Left lobe of liver (tissue), 2 donors: ENCODE data around the gene CA10. TPM values are rescaled to one million over a fixed set of nuclear protein-coding genes. Genes with fewer than 3 reads are reported as not detected.

Experiments used
- ATAC-seq: fragments of 200-7000 bp; cut with Tn5 transposase; one replicate; pipeline ENCODE4 v1.9.1; 2020; ENCODE audit warnings: mild to moderate bottlenecking, moderate library complexity
- DNase-seq: peaks from one replicate; pipeline ENCODE4 v3.0.0-alpha.2; 2020; ENCODE audit warnings: low spot score
- total RNA-seq: library from RNA; stranded (reverse); gene quantifications from one replicate; pipeline ENCODE4 v1.2.1, GENCODE V29; 2021
- donor health status: DM: no; HTN: no; CAD: no; lungs with moderate emphysema.
- donor health status: DM: no; HTN: yes; CAD: no.

CA10 gene
- not detected for total RNA-seq

- no peak for DNase-seq
These were observed at the start of gene CA10 for GRCh38 chr17:52158450-52159042. TSS of gene CA10 (minus strand) at chr17:52158714.

DNA sequence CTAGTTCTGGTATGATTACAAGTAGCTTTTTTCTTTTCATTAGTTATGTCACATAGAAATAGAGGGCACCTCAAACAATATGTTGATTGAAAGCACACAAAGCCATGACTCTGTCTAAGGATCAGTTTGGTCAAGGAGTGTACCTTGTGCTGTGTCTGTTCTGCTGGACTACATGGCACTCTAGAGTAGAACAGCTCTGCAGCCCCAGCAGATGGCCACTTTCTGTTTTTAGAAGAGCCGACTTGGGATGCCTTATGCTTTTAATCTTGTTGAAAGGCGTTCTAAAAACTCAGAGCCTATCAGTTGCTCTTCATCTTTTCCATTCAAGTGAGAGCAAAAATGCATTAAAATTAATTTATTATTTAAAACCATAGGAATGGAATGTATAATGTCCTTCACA lies 49.3 kb upstream of the CA10 start:
- ATAC-seq: no peak

More at GRCh38 chr17:52158450-52159042, at the start of gene CA10:
- no peak for ATAC-seq

DNA sequence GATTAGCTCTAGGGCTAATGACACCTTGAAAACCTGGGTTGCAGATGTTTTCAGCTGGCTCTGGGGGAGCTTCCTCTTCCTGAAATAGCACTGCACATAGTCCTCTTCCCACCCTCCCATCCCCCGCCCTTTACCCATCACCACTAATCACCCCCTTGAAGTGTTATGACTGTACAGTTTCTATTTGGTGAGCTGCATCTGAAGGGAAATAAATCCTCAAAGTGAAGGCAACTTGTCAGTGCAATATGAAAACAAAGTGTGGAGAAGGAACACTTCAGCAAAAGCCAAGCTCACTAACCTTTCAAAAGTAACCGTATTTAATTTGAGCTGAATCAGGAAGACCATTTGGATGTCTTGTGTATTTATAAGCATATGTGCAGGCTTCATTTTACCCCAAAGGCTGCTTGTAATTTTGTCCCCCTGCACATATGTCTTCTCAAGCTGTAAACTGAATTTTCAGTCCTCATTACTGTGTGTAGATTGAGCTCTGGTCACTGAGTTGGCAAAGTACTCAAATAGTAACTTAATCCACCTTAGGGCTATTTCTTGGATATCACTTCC lies 44.1 kb upstream of the CA10 start:
- ATAC-seq (no peak), DNase-seq (no peak)

More for the DNA sequence above, 49.3 kb upstream of the CA10 start:
- DNase-seq: no peak

- ATAC-seq (no peak), DNase-seq (no peak)
These were observed 43.4 kb upstream of the CA10 start for GRCh38 chr17:52201767-52202519.

DNA sequence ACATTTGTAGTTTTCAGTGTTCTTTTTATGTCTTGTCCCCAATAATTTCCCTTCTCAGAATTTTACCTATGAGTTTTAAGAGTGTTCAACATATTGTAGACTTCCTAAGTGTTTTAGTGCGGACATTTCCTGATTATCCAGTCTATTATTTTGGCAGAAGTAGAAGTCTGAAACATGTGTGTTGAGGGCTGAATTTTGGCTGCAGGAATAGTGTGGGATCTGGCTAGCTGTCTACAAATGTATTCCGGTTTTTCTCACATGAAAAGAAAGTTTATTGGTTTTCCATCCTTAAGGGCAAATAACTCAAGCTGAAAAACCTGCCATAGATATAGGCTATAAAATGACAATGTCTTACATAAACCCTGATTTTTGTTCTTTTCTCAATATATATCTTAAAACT lies 33.0 kb upstream of the CA10 start:
- no peak for ATAC-seq
- no peak for DNase-seq

- no peak for DNase-seq
- ATAC-seq: no peak
These were observed 23.3 kb upstream of the CA10 start for GRCh38 chr17:52181782-52182181.

- DNase-seq: no peak
- no peak for ATAC-seq
These were observed 19.5 kb upstream of the CA10 start for GRCh38 chr17:52178012-52178411.

DNA sequence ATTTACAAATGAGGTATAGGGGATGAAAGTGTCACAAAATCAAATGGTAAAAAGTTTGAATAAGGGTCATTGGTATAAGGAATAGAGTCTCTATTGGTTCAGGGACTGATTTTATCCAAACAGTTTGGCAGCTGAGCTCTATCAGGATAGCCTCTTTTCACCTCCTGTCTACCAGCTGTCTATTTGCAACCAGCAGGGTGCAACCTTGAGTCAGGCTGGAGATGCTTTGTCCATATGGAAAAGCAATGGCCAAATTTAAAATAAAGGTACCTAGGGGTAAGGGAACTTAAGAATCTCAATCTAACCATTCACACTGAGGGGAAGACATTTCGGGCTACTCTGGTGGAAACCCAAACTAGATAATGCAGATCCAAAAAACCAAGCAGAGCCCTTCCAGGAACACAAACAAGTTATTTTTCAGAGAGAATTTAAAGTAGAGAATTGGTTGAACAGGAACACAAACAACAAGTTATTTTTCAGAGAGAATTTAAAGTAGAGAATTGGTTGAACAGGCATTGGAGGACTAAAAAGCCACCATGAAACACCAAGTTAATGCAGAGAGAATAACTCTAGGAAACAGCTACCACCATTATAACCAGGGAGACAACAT lies 12.6 kb upstream of the CA10 start:
- ATAC-seq (peak; percentile 96), DNase-seq (peak; percentile 54)

DNA sequence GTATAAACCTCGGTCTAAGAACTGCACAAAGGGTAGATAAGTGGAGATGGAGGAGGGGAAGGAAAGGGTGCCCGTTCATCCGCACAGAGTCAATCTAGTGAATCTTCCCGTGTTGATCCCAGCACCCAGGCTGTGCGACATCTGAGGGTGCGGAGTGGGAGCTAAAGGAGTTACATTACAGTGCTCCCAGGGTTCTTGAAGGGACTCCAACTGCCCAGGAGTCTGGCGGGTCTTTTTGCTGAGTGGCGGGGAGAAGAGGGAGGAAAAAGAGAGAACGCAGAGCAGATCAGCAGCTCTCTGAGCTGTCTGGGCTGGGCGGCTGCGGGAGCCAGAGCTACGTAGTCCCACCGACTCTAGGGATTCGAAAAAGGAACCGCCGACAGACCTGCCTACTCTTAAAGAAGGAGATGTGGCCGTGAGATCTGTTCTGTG lies 1.6 kb upstream of the CA10 start:
- no peak for DNase-seq
- no peak for ATAC-seq

- no peak for ATAC-seq
- no peak for DNase-seq
These were observed 977 bp upstream of the CA10 start for GRCh38 chr17:52159246-52160135.

GRCh38 chr17:52157603-52158449 lies 688 bp downstream of the CA10 start:
- no peak for ATAC-seq
- DNase-seq: no peak

DNA sequence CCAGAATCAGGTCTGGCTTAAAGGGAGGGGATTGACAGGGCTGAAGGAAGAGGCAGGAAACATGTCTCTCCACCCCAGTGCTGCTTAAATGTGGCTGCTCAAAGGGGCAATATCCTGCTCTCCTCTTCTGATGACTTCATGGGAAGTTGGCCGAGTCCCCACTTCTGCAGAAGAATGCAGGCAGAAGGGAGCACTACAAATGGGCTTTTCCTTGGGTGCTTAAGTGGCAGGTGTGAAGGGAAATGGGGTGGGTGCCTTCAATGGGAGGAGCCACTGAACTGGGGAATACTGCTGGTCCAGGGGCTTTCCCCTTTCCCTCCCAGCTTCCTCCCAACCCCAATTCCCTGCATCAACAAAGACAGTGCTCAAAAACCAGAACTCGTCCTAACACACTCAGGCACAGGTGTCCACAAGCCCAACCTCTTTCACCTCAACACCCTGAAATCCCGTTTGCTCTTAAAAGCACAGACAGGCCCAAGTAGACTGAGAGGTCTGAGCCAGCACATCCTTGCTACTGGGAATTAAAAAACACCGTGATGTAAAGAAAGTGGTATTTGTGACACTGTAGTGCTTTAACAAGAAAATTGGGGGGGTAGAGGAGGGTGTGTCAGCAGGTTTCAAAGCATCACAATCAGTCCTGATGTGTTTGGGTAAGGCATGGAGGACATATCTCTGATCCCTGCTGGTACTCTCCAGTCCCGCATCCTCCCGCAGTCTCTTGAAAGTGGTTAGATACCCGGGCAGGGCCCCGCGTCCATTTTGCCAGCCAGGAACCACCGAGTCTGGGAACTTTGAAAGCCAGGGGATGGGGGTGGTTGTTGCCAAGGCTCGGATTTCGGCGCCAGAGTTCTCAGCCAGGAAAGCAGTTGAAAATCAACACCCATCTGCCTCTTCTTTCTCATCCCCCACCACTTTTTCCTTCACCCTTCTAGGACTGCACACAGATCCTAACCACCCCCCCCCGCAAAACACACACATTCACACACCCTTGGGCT lies 1.6 kb downstream of the CA10 start:
- ATAC-seq (no peak), DNase-seq (no peak)

- DNase-seq (no peak), ATAC-seq (no peak)
These were observed 3.2 kb downstream of the CA10 start for GRCh38 chr17:52155301-52155700.

GRCh38 chr17:52154466-52154865 lies 4.0 kb downstream of the CA10 start:
- ATAC-seq: no peak
- no peak for DNase-seq

DNA sequence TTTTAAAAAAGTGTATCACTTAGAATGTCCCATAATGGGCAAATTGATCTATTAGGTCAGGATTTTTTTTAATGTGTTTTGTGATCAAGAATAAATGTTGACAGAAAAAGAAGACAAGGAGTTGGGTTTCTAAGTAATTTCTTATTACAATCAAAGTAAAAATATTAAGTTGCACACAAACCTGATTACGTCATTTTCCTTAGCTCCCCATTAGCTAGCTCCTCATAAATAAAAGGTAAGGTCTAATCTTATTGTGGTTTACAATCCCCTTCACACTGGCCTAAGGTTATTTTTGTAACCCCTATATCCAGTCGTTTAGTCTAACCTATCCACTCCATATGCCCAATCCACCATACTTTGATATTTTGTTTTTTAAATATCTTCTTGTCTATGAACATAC lies 7.6 kb downstream of the CA10 start:
- ATAC-seq: no peak
- no peak for DNase-seq

- no peak for ATAC-seq
- no peak for DNase-seq
These were observed 8.9 kb downstream of the CA10 start for GRCh38 chr17:52149626-52150025.

- peak; percentile 72 for DNase-seq
- ATAC-seq: peak; percentile 94
These were observed 9.6 kb downstream of the CA10 start for GRCh38 chr17:52148969-52149351.

GRCh38 chr17:52148288-52148968 lies 10.1 kb downstream of the CA10 start:
- ATAC-seq: no peak

More at GRCh38 chr17:52148288-52148968, 10.1 kb downstream of the CA10 start:
- no peak for DNase-seq
